OCI-LY1 (cell line): ENCODE data around the gene CFAP46.

Source experiments
- H2AFZ ChIP-seq: fragments of 200-600 bp; sonication (generic), shearing (Covaris generic); 2 replicates; pipeline ENCODE4 v1.6.0; 2014; ENCODE audit warnings: antibody characterized with exemption, mild to moderate bottlenecking, low read length
- H3F3A ChIP-seq: fragments of 200-600 bp; sonication (generic), shearing (Covaris generic); 2 replicates; pipeline ENCODE4 v1.6.0; 2014; ENCODE audit warnings: mild to moderate bottlenecking, antibody characterized with exemption, low read length, moderate library complexity; ENCODE audit not compliant: insufficient read depth
- H3K27ac ChIP-seq: fragments of 200-600 bp; sonication (generic); 2 replicates; pipeline ENCODE4 v1.5.1; 2014; ENCODE audit warnings: low read length, mixed run types, mild to moderate bottlenecking, low read depth; ENCODE audit not compliant: poor library complexity, severe bottlenecking
- H3K27me3 ChIP-seq: fragments of 200-600 bp; sonication (generic); 2 replicates; pipeline ENCODE4 v1.6.0; 2014; ENCODE audit warnings: antibody characterized with exemption, mild to moderate bottlenecking, low read length, moderate library complexity; ENCODE audit not compliant: insufficient read depth
- H3K36me3 ChIP-seq: fragments of 200-600 bp; sonication (generic); 2 replicates; pipeline ENCODE4 v1.6.1; 2014; ENCODE audit warnings: mild to moderate bottlenecking, antibody characterized with exemption, low read length, moderate library complexity, mixed read lengths; ENCODE audit not compliant: insufficient read depth
- H3K4me1 ChIP-seq: fragments of 200-600 bp; sonication (generic); 2 replicates; pipeline ENCODE4 v1.5.1; 2014; ENCODE audit warnings: mild to moderate bottlenecking, low read length, moderate library complexity; ENCODE audit not compliant: insufficient read depth, severe bottlenecking
- H3K4me2 ChIP-seq: fragments of 200-600 bp; sonication (generic), shearing (Covaris generic); 2 replicates; pipeline ENCODE4 v1.6.1; 2014; ENCODE audit warnings: low read length
- H3K4me3 ChIP-seq: fragments of 200-600 bp; sonication (generic); 2 replicates; pipeline ENCODE4 v1.5.1; 2014; ENCODE audit warnings: low read length, low read depth, mild to moderate bottlenecking, mixed read lengths; ENCODE audit not compliant: poor library complexity, severe bottlenecking
- H3K79me2 ChIP-seq: fragments of 200-600 bp; shearing (Covaris generic); 2 replicates; pipeline ENCODE4 v1.6.1; 2016; ENCODE audit warnings: mixed run types, low read length, mixed read lengths; ENCODE audit not compliant: insufficient read depth
- H3K9ac ChIP-seq: fragments of 200-600 bp; sonication (generic), shearing (Covaris generic); 2 replicates; pipeline ENCODE4 v1.6.1; 2014; ENCODE audit warnings: mild to moderate bottlenecking, low read length, mixed read lengths
- H3K9me2 ChIP-seq: fragments of 200-600 bp; sonication (generic), shearing (Covaris generic); 2 replicates; pipeline ENCODE4 v1.6.1; 2014; ENCODE audit warnings: low read depth, mild to moderate bottlenecking, low read length, mixed read lengths
- H3K9me3 ChIP-seq: fragments of 200-600 bp; shearing (Covaris generic); 2 replicates; pipeline ENCODE4 v1.6.1; 2014; ENCODE audit warnings: low read length, mixed read lengths
- H4K20me1 ChIP-seq: fragments of 200-600 bp; sonication (generic), shearing (Covaris generic); 2 replicates; pipeline ENCODE4 v1.6.0; 2016; ENCODE audit warnings: mild to moderate bottlenecking, low read length; ENCODE audit not compliant: insufficient read depth
- EZH2 ChIP-seq: fragments of 200-600 bp; sonication (generic), shearing (Covaris generic); IDR thresholded peaks from 2 replicates; pipeline ENCODE4 v1.8.0; 2017; ENCODE audit warnings: borderline replicate concordance, mixed run types, mild to moderate bottlenecking, antibody characterized with exemption, low read length, moderate library complexity, mixed read lengths
- TF ChIP-seq, protein P1 (sequence below): fragments of 200-600 bp; sonication (generic), shearing (Covaris generic); IDR thresholded peaks from 2 replicates; pipeline ENCODE4 v1.5.1; 2017; ENCODE audit warnings: mild to moderate bottlenecking, antibody characterized with exemption, low read length, moderate library complexity, mixed read lengths

CFAP46 gene

DNA sequence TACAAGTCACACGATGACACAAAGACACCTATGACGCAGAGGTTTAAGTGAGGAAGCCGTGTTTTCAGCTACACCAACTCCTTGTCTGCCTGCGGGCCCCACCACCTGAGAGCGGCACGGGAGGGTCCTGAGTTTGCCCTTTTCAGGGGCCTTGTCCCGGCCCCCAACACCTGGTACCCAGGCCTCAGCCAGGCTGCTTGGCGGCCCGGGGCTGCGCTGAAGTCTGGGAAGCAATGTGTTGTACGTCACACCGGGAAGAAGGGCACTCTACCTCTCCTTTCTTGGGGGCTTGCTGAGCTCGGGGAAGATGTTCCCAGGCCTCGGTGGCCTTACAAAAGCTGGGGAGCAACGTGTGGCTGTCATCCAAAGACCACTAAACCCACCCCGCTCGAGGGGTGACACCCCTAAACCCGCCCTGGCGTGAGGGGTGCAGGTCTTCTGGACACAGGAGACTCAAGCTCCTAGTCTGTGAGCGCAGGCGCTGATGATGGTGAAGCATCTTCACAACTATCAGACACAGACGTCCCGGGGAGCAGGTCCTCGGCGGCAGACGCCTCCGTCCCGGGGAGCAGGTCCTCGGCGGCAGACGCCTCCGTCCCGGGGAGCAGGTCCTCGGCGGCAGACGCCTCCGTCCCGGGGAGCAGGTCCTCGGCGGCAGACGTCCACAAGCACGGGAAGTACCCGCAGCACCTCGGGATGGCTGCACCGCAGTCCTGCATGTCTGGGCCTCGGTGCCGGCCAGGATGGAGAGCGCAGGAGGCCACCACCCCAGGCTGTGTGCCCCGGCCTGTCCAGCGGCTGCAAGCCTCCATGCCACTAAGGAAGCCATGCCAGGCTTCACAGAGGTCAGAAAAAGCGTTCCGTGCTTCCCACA, 15.4 kb downstream of the CFAP46 start:
- H3K27me3 ChIP-seq, result no peaks in the 10 kb centered on the region
- TF ChIP-seq, protein P1, sequence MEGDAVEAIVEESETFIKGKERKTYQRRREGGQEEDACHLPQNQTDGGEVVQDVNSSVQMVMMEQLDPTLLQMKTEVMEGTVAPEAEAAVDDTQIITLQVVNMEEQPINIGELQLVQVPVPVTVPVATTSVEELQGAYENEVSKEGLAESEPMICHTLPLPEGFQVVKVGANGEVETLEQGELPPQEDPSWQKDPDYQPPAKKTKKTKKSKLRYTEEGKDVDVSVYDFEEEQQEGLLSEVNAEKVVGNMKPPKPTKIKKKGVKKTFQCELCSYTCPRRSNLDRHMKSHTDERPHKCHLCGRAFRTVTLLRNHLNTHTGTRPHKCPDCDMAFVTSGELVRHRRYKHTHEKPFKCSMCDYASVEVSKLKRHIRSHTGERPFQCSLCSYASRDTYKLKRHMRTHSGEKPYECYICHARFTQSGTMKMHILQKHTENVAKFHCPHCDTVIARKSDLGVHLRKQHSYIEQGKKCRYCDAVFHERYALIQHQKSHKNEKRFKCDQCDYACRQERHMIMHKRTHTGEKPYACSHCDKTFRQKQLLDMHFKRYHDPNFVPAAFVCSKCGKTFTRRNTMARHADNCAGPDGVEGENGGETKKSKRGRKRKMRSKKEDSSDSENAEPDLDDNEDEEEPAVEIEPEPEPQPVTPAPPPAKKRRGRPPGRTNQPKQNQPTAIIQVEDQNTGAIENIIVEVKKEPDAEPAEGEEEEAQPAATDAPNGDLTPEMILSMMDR, result no peak
- no peak for TF ChIP-seq EZH2
- no peaks in the 10 kb centered on the region for H3K79me2 ChIP-seq
- H3K36me3 ChIP-seq, result no peaks in the 10 kb centered on the region
- H3K4me1 ChIP-seq, result no peaks in the 10 kb centered on the region
- no peak overlapping the region for H3K9ac ChIP-seq
- H2AFZ ChIP-seq, result no peak overlapping the region
- no peaks in the 10 kb centered on the region for H3K9me2 ChIP-seq
- no peaks in the 10 kb centered on the region for H3K9me3 ChIP-seq
- H3K4me3 ChIP-seq, result no peak overlapping the region
- no peaks in the 10 kb centered on the region for H3F3A ChIP-seq
- no peak overlapping the region for H3K4me2 ChIP-seq
- H3K27ac ChIP-seq, result no peak overlapping the region
- H4K20me1 ChIP-seq, result no peaks in the 10 kb centered on the region

DNA sequence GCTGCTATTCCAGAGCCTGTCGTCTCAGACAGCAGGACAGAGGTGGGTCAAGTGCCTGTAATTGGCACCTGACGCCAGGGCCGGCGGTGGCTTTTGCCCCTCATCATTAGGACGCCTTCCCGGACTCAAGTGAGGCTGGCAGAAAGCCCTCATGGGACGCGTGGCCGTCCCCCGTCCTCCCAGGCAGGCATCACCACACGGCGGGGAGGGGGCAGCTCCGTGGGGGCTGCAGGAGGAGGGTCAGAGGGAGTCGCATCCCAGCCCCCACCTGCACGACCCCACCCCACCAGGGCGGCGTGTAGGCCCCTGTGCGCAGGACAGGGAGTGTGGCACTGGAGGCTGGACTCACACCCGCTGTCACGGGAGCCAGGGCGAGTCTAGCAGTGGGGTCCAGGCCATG, 16.3 kb downstream of the CFAP46 start:
- Histone ChIP-seq H3K9me2 (no peaks in the 10 kb centered on the region), H3K4me3 (no peak overlapping the region), H3K27me3 (no peaks in the 10 kb centered on the region), H3K36me3 (no peaks in the 10 kb centered on the region), H4K20me1 (no peaks in the 10 kb centered on the region), H3F3A (no peaks in the 10 kb centered on the region), H3K9ac (no peak overlapping the region), H3K4me2 (no peak overlapping the region), H2AFZ (no peak overlapping the region), H3K79me2 (no peaks in the 10 kb centered on the region), H3K9me3 (no peaks in the 10 kb centered on the region), H3K4me1 (no peaks in the 10 kb centered on the region), H3K27ac (no peak overlapping the region)
- TF ChIP-seq EZH2, result no peak
- TF ChIP-seq, protein P1, result no peak

DNA sequence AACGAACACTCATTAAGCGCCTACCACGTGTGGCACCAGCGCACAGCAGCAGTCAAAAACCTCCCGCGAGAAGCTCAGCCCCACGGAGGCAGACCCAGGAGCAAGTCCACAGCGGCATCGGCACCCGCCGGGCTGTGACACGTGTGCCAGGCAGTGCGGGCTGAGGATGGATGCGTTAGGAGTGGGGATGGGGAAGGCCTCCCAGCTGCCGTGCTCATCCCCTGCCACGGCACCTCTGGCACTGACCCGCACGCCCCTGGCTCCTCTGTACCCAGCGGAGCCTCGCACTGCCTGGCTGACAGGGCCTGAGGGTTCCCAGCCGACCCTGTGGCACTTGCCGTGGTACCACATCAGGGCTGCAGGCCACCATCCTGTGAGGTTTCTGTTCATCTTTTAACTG, 16.8 kb downstream of the CFAP46 start:
- Histone ChIP-seq H3K4me3 (no peak overlapping the region), H3K27ac (no peak overlapping the region), H3K27me3 (no peaks in the 10 kb centered on the region), H3K4me2 (no peak overlapping the region), H3F3A (no peaks in the 10 kb centered on the region), H3K79me2 (no peaks in the 10 kb centered on the region), H3K4me1 (no peaks in the 10 kb centered on the region), H3K9me2 (no peaks in the 10 kb centered on the region), H3K36me3 (no peaks in the 10 kb centered on the region), H2AFZ (no peak overlapping the region), H3K9ac (no peak overlapping the region), H4K20me1 (no peaks in the 10 kb centered on the region), H3K9me3 (no peaks in the 10 kb centered on the region)
- no peak for TF ChIP-seq EZH2
- TF ChIP-seq, protein P1, result no peak
